ENCODE results near the gene BRCA1. TPM values are rescaled to one million over a fixed set of nuclear protein-coding genes. Genes with fewer than 3 reads are reported as not detected.
A peak's percentile ranks its signal among the peaks of the same experiment; 100 is the strongest.
"Not testable (repeated sequence)": the region's sequence is repeated elsewhere in the genome, so short reads cannot be mapped to it uniquely, and the experiment has no call there.

BRCA1 gene
- total RNA-seq, 6 experiments from 2014 or later = 3.1 to 6.7 (median 3.9) TPM

- intact Hi-C loops (cut with DNase I) = no loop called here
- Histone ChIP-seq H3K9me3 (no peaks in the 10 kb centered on the region), H3K27ac (peak within 1 kb of the TSS; percentile 75 to 97 (median 94)), H3K27me3 (no peaks in the 10 kb centered on the region), H3K4me3 (peak within 1 kb of the TSS; percentile 68 to 78 (median 73)), H3K4me1 (peaks cover 0 to 18% (median 4%) of the 10 kb centered on the region in 4 donors), H3K36me3 (peaks cover 0 to 21% (median 5%) of the 10 kb centered on the region in 4 donors)
- peak; percentile 87 to 90 (median 88) for DNase-seq
- TF ChIP-seq CTCF (IDR thresholded peaks at IDR 0.05) (peak; percentile 21 to 65 (median 56)), POLR2A (IDR thresholded peaks at IDR 0.05) (peak; percentile 57)
- WGBS (ENCODE audit: insufficient coverage, low coverage, low lambda C conversion rate, missing lambda C conversion rate) = 11% methylated on average over 17 of the region's 18 CpGs
- peak; percentile 88 to 96 (median 93) for ATAC-seq
Measured at GRCh38 chr17:43006639-43007551, 118.3 kb downstream of the BRCA1 start, which contains the start of gene IFI35. Gene IFI35, plus strand, starts transcription at chr17:43006784. Its CDS starts 164 bp downstream, at chr17:43006948.

GRCh38 chr17:43003542-43004172, 121.5 kb downstream of the BRCA1 start:
- H3K36me3 ChIP-seq = peaks cover 0 to 43% (median 11%) of the 10 kb centered on the region in 4 donors
- no peak for TF ChIP-seq POLR2A (IDR thresholded peaks at IDR 0.05)
- TF ChIP-seq CTCF (IDR thresholded peaks at IDR 0.05) = no peak

GRCh38 chr17:43000894-43001293, 124.3 kb downstream of the BRCA1 start:
- H3K4me3 ChIP-seq; H3K27me3 ChIP-seq; intact Hi-C loops (cut with DNase I); H3K27ac ChIP-seq; ATAC-seq; H3K9me3 ChIP-seq: not testable (repeated sequence)
- 88% methylated on average over 11 of the region's 13 CpGs for WGBS (ENCODE audit: insufficient coverage, low coverage, low lambda C conversion rate, missing lambda C conversion rate)
- peak in 1 of 3 donors; percentile 41 for DNase-seq
- Histone ChIP-seq H3K36me3 (peaks cover 0 to 43% (median 11%) of the 10 kb centered on the region in 4 donors), H3K4me1 (peaks cover 0 to 18% (median 9%) of the 10 kb centered on the region in 4 donors)

More at GRCh38 chr17:43003542-43004172, 121.5 kb downstream of the BRCA1 start:
- WGBS (ENCODE audit: insufficient coverage, low coverage, low lambda C conversion rate, missing lambda C conversion rate) = 64% methylated on average over 4 of the region's 5 CpGs
- peak in 1 of 3 donors; percentile 51 for DNase-seq
- Histone ChIP-seq H3K27me3 (no peaks in the 10 kb centered on the region), H3K27ac (no peak overlapping the region), H3K4me1 (peaks cover 0 to 20% (median 5%) of the 10 kb centered on the region in 4 donors), H3K4me3 (no peak overlapping the region), H3K9me3 (no peaks in the 10 kb centered on the region)
- intact Hi-C loops (cut with DNase I) = no loop called here
- peak in 3 of 4 donors; percentile 5 to 35 (median 27) for ATAC-seq

GRCh38 chr17:42999003-42999525, 126.1 kb downstream of the BRCA1 start:
- peaks cover 0 to 18% (median 9%) of the 10 kb centered on the region in 4 donors for H3K4me1 ChIP-seq
- H3K27me3 ChIP-seq = no peaks in the 10 kb centered on the region
- H3K36me3 ChIP-seq = peaks cover 0 to 38% (median 11%) of the 10 kb centered on the region in 4 donors
- peak overlapping the region; percentile 75 to 87 (median 79) for H3K4me3 ChIP-seq
- WGBS (ENCODE audit: insufficient coverage, low coverage, low lambda C conversion rate, missing lambda C conversion rate) = 5% methylated on average over 9 of the region's 10 CpGs
- ATAC-seq (no peak), DNase-seq (peak in 1 of 3 donors; percentile 28)
- H3K9me3 ChIP-seq = no peaks in the 10 kb centered on the region
- intact Hi-C loops (cut with DNase I) = loop anchor here in 1 of 2 donors (10.0 kb wide), 1 partner anchor 126 kb away; the partner anchor contains the start of gene BRCA1
- peak overlapping the region; percentile 71 to 85 (median 71) for H3K27ac ChIP-seq
- TF ChIP-seq CTCF (IDR thresholded peaks at IDR 0.05) = no peak
- TF ChIP-seq POLR2A (IDR thresholded peaks at IDR 0.05) = no peak

Data from right lobe of liver (tissue), 6 donors.